Ovary (tissue), 3 donors: Measurements from ENCODE around the gene IMMP2L.

Experiments used
- EP300 ChIP-seq: sonication (generic); formaldehyde crosslinking; IDR thresholded peaks from one replicate; pipeline ENCODE4 v1.6.1; 2017; ENCODE audit warnings: antibody characterized with exemption
- TF ChIP-seq, protein P1 (sequence below), 3 donors: fragments of 450-650 bp in 2 of 3; fragments of 200-600 bp in 1 of 3; IDR thresholded peaks; one replicate each; pipeline versions ENCODE4 v1.5.1 to v1.8.0; 2016 to 2022; ENCODE audit warnings: antibody characterized with exemption in 3 of 3, mild to moderate bottlenecking in 1 of 3
- donor health status: DM: no; HTN: no; CAD: no.

DNA sequence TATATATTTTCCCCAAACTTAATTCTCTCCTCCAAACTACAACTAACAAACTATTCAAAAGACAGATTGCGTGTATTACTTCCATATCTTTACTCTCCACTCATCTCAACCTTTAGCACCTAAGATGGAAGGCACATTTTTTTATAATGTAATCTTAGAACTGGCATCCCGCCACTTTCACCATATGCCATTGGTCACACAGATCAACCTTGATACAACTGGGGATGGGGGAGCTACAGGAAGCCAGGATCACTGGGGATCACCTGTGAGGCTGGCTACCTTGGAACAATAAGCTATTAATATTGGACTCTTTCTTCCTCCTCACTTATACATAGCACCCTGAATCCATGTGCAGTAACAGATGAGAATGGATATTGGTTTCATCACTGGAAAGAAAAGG is 941.0 kb downstream of the IMMP2L start:
- TF ChIP-seq, protein P1, sequence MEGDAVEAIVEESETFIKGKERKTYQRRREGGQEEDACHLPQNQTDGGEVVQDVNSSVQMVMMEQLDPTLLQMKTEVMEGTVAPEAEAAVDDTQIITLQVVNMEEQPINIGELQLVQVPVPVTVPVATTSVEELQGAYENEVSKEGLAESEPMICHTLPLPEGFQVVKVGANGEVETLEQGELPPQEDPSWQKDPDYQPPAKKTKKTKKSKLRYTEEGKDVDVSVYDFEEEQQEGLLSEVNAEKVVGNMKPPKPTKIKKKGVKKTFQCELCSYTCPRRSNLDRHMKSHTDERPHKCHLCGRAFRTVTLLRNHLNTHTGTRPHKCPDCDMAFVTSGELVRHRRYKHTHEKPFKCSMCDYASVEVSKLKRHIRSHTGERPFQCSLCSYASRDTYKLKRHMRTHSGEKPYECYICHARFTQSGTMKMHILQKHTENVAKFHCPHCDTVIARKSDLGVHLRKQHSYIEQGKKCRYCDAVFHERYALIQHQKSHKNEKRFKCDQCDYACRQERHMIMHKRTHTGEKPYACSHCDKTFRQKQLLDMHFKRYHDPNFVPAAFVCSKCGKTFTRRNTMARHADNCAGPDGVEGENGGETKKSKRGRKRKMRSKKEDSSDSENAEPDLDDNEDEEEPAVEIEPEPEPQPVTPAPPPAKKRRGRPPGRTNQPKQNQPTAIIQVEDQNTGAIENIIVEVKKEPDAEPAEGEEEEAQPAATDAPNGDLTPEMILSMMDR (IDR thresholded peaks at IDR 0.05): no peak
- TF ChIP-seq EP300: no peak
